Hepatocyte (in vitro differentiated cells): ENCODE results near the gene FABP2. TPM values are rescaled to one million over a fixed set of nuclear protein-coding genes. Genes with fewer than 3 reads are reported as not detected.
A peak's percentile ranks its signal among the peaks of the same experiment; 100 is the strongest.

Experiments
- DNase-seq: peaks from one replicate; pipeline ENCODE4 v3.0.0-alpha.2; 2016; ENCODE audit warnings: low spot score
- H2AFZ ChIP-seq: fragments of 200-600 bp; sonication (generic); 2 replicates; pipeline ENCODE4 v1.6.0; 2016; ENCODE audit warnings: antibody characterized with exemption, mild to moderate bottlenecking
- H3K27ac ChIP-seq: fragments of 200-600 bp; sonication (generic); 2 replicates; pipeline ENCODE4 v1.5.1; 2016; ENCODE audit warnings: mild to moderate bottlenecking
- H3K27me3 ChIP-seq: fragments of 200-600 bp; sonication (generic); 2 replicates; pipeline ENCODE4 v1.6.1; 2016
- H3K36me3 ChIP-seq: fragments of 200-600 bp; sonication (generic); replicated peaks from 2 replicates; pipeline ENCODE4 v1.5.1; 2016; ENCODE audit warnings: low read depth; ENCODE audit not compliant: insufficient read depth
- H3K4me1 ChIP-seq: fragments of 200-600 bp; sonication (generic); 2 replicates; pipeline ENCODE4 v1.5.1; 2016; ENCODE audit warnings: mild to moderate bottlenecking, moderate library complexity; ENCODE audit not compliant: insufficient read depth
- H3K4me2 ChIP-seq: fragments of 200-600 bp; sonication (generic); 2 replicates; pipeline ENCODE4 v1.6.0; 2016
- H3K4me3 ChIP-seq: fragments of 200-600 bp; sonication (generic); 2 replicates; pipeline ENCODE4 v1.5.1; 2016; ENCODE audit warnings: mild to moderate bottlenecking
- H3K79me2 ChIP-seq: fragments of 200-600 bp; sonication (generic); 2 replicates; pipeline ENCODE4 v1.6.0; 2017; ENCODE audit warnings: mild to moderate bottlenecking
- H3K9me2 ChIP-seq: fragments of 200-600 bp; sonication (generic); replicated peaks from 2 replicates; pipeline ENCODE4 v1.6.0; 2017; ENCODE audit warnings: mild to moderate bottlenecking; ENCODE audit not compliant: insufficient read depth
- H3K9me3 ChIP-seq: fragments of 200-600 bp; sonication (generic); 2 replicates; pipeline ENCODE4 v1.5.1; 2016; ENCODE audit warnings: low read depth, mild to moderate bottlenecking
- H4K20me1 ChIP-seq: fragments of 200-600 bp; sonication (generic); 2 replicates; pipeline ENCODE4 v1.6.0; 2016; ENCODE audit warnings: mild to moderate bottlenecking; ENCODE audit not compliant: insufficient read depth, poor library complexity, severe bottlenecking
- EZH2 ChIP-seq: fragments of 200-600 bp; sonication (generic); IDR thresholded peaks from 2 replicates; pipeline ENCODE4 v1.6.1; 2016; ENCODE audit warnings: antibody characterized with exemption, mild to moderate bottlenecking, borderline replicate concordance
- EZH2phosphoT487 ChIP-seq: fragments of 200-600 bp; sonication (generic); IDR thresholded peaks from one replicate; pipeline ENCODE4 v1.6.1; 2018; ENCODE audit warnings: antibody characterized with exemption, mild to moderate bottlenecking, low read depth, moderate library complexity; ENCODE audit not compliant: unreplicated experiment, severe bottlenecking
- WGBS: methylation state at CpG from one replicate; pipeline ENCODE4 v1.1.6; 2016; ENCODE audit warnings: low lambda C conversion rate; ENCODE audit errors: missing lambda C conversion rate; 5-methylcytosine and 5-hydroxymethylcytosine counted together
- polyA plus RNA-seq: library from polyadenylated mRNA; unstranded; fragments of >200 nt; fragmentation: Nextera tagmentation; extraction: Ambion mirVana; gene quantifications from 2 replicates; pipeline ENCODE4 v1.2.1, GENCODE V29; 2016
- total RNA-seq: library from RNA; depleted of rRNA; stranded (reverse); fragments of >200 nt; gene quantifications from 2 replicates; pipeline ENCODE4 v1.2.3, GENCODE V29; 2014
- TF ChIP-seq, protein P1 (sequence below): fragments of 200-600 bp; sonication (generic); IDR thresholded peaks from 2 replicates; pipeline ENCODE4 v1.5.1; 2016; ENCODE audit warnings: antibody characterized with exemption, mild to moderate bottlenecking; ENCODE audit not compliant: poor library complexity

Gene FABP2
- total and polyA plus RNA-seq, 2 experiments from 2014 or later: 7.0 to 10.7 TPM

DNA sequence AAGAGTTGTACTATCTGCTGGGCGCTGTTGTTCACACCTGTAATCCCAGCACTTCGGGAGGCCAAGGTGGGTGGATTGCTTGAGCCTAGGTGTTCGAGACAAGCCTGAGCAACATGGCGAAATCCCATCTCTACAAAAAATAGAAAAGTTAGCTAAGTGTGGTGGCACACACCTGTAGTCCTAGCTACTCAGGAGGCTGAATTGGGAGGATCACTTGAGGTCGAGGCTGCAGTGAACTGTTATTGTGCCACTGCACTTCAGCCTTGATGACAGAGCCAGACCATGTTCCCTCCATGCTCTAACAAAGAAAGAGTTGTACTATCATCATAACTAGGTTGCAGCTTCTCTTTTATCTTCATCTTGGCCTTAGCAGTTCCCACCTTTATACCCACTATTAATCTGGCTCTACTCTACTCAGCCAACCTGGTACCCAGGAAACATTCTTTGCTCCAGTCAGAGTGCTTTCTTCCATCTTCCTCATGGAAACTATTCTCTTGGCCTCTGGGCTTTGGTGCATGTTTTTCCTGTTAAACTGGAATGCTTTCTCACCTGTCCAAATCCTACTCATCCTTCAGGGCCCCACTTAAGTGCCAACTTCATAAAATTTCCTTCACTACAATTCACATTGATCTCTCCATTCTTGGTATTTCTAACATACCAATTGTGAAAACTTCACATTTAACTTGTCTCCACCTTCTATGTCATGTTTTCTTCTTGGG lies 18.2 kb downstream of the FABP2 start:
- Histone ChIP-seq H4K20me1 (no peaks in the 10 kb centered on the region), H3K4me3 (no peak overlapping the region), H2AFZ (no peak overlapping the region), H3K79me2 (peaks cover 11% of the 10 kb centered on the region), H3K27me3 (no peaks in the 10 kb centered on the region), H3K9me2 (no peaks in the 10 kb centered on the region), H3K9me3 (no peaks in the 10 kb centered on the region), H3K4me2 (no peak overlapping the region), H3K27ac (no peak overlapping the region), H3K4me1 (no peaks in the 10 kb centered on the region), H3K36me3 (no peaks in the 10 kb centered on the region)
- 97% methylated on average over 5 of the region's 5 CpGs for WGBS
- TF ChIP-seq EZH2phosphoT487 (no peak), EZH2 (no peak)
- TF ChIP-seq, protein P1, sequence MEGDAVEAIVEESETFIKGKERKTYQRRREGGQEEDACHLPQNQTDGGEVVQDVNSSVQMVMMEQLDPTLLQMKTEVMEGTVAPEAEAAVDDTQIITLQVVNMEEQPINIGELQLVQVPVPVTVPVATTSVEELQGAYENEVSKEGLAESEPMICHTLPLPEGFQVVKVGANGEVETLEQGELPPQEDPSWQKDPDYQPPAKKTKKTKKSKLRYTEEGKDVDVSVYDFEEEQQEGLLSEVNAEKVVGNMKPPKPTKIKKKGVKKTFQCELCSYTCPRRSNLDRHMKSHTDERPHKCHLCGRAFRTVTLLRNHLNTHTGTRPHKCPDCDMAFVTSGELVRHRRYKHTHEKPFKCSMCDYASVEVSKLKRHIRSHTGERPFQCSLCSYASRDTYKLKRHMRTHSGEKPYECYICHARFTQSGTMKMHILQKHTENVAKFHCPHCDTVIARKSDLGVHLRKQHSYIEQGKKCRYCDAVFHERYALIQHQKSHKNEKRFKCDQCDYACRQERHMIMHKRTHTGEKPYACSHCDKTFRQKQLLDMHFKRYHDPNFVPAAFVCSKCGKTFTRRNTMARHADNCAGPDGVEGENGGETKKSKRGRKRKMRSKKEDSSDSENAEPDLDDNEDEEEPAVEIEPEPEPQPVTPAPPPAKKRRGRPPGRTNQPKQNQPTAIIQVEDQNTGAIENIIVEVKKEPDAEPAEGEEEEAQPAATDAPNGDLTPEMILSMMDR: no peak
- DNase-seq: no peak

DNA sequence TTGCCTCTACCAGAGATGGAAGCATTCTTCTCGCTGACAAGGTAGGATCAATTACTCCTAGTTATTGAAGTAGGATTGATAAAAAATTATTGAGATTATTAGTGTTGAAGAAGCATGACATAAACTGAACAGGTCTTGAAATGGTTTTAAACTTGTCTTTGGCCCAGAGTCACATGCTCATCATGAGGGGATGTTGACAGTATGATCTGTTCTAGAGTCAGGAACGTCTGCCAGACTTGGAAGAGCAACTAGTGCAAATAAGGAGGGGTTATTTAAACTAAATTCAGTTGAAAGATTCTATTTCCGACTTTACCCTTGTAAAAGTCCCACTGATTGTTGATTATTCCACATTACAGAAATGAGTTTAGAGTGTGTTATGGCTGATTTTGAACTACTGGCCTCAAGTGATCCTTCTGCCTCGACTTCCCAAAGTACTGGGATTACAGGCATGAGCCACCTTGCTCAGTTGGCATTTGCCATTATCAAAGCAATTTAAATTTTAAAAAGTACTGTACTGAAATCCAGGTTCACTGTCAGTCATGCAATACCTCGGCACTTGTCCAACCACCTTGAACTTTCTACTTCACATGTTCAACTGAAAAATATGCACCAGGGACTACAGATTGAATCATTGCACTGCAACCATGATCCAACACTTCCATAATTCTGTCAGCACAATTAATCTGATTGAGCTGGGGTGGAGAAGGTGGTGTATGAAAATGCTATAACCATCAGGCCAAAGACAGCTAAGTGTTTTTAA lies 19.7 kb downstream of the FABP2 start:
- Histone ChIP-seq H3K79me2 (peaks cover 26% of the 10 kb centered on the region), H3K4me1 (peaks cover 9% of the 10 kb centered on the region), H3K36me3 (no peaks in the 10 kb centered on the region), H3K9me3 (no peaks in the 10 kb centered on the region), H3K4me2 (no peak overlapping the region), H4K20me1 (no peaks in the 10 kb centered on the region), H3K9me2 (no peaks in the 10 kb centered on the region), H3K4me3 (no peak overlapping the region), H3K27ac (no peak overlapping the region), H3K27me3 (no peaks in the 10 kb centered on the region), H2AFZ (no peak overlapping the region)
- no peak for DNase-seq
- WGBS: 80% methylated on average over 5 of the region's 5 CpGs
- TF ChIP-seq, protein P1: no peak
- TF ChIP-seq EZH2 (no peak), EZH2phosphoT487 (no peak)

DNA sequence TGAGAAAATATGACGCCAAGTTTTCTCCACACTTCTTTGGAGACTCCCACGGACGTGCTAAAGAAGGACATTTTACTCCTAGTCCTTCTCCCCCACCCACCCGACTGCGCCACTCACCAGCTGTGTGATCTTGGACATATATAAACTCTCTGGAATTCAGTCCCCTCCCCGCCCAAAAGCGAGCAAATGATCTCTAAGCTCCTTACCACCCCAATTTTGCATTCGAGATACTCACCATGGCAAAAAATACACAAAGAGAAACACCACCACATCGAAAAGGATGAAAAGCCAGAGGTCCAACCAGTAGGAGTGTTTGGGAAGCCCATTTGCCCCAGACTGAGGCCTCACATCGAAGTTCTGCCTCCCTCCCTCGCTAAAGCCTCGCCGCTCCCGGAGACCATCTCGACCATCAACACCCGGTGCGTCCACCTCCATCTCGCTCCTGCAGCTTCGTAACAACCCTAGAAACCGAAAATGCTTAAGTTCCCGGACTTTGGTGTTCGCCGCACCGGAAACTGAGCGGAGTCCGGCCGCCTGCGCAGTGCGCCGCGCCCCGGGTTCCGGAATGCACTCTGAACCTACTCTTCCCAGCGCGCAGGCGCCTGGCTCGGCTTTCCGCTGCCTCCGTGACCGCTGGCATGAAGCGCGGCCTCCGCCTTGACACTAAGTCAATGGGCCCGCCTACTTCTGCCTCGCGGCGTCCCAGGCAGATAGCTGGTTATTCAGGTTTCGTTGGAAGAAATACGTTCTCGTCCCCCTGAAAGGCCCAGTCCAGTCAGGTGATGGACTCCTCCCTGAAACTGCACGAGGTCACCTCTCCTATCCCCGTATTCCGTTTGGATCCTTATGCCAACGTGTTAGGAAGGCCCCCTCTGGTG lies 21.6 kb downstream of the FABP2 start:
- H2AFZ ChIP-seq: peak overlapping the region; percentile 78
- no peaks in the 10 kb centered on the region for H4K20me1 ChIP-seq
- H3K27me3 ChIP-seq: no peaks in the 10 kb centered on the region
- no peaks in the 10 kb centered on the region for H3K9me2 ChIP-seq
- 7% methylated on average over 54 of the region's 54 CpGs for WGBS
- peak overlapping the region; percentile 96 for H3K27ac ChIP-seq
- peak overlapping the region; percentile 66 for H3K4me3 ChIP-seq
- peaks cover 44% of the 10 kb centered on the region for H3K79me2 ChIP-seq
- H3K9me3 ChIP-seq: no peaks in the 10 kb centered on the region
- peak; percentile 97 for DNase-seq
- peaks cover 9% of the 10 kb centered on the region for H3K4me1 ChIP-seq
- peak overlapping the region; percentile 89 for H3K4me2 ChIP-seq
- TF ChIP-seq EZH2phosphoT487 (no peak), EZH2 (no peak)
- TF ChIP-seq, protein P1: no peak
- H3K36me3 ChIP-seq: no peaks in the 10 kb centered on the region
